Body of pancreas (tissue), 4 donors: ENCODE measurements around the gene ZNF574.

Experiments
- CTCF ChIP-seq, 7 experiments: fragments of 450-650 bp in 4 of 7; fragments of 200-600 bp in 3 of 7; sonication (generic) in 3 of 7; IDR thresholded peaks; one replicate each; pipeline ENCODE4 v1.5.1; 2016 to 2019; ENCODE audit warnings: antibody characterized with exemption in 7 of 7
- POLR2A ChIP-seq, 3 donors: fragments of 450-650 bp; IDR thresholded peaks; one replicate each; pipeline ENCODE4 v1.6.1; 2016; ENCODE audit warnings: antibody characterized with exemption in 3 of 3, mild to moderate bottlenecking in 2 of 3

- TF ChIP-seq CTCF (IDR thresholded peaks at IDR 0.05) (peak in 5 of 7 experiments; percentile 11 to 29 (median 22)), POLR2A (IDR thresholded peaks at IDR 0.05) (no peak)
These were observed 16.4 kb downstream of the ZNF574 start for GRCh38 chr19:42092350-42092749.
